Activated CD4-positive, alpha-beta T cell treated with anti-CD3 and anti-CD28 coated beads, Interleukin-2, amount 50 U/mL, for 24 hours (primary cell): ENCODE data around the gene CLPX.
"Not testable (repeated sequence)": the region's sequence is repeated elsewhere in the genome, so short reads cannot be mapped to it uniquely, and the experiment has no call there.

Experiments
- DNase-seq, 2 donors: peaks; one replicate each; pipeline ENCODE4 v3.0.0-alpha.2; 2020; ENCODE audit warnings: low read depth in 1 of 2, low spot score in 1 of 2

The CLPX gene

GRCh38 chr15:65101891-65102708 lies 83.0 kb downstream of the CLPX start:
- DNase-seq: no peak

GRCh38 chr15:65101411-65101890 lies 83.7 kb downstream of the CLPX start:
- peak in 1 of 2 donors; percentile 21 for DNase-seq

GRCh38 chr15:65100442-65100841 lies 84.7 kb downstream of the CLPX start:
- DNase-seq: no peak

GRCh38 chr15:65099801-65100200 lies 85.3 kb downstream of the CLPX start:
- DNase-seq: not testable (repeated sequence)

- DNase-seq: no peak
Measured at GRCh38 chr15:65099336-65099735, 85.8 kb downstream of the CLPX start.
